H1 (cell line): ENCODE measurements around the gene MVK. TPM values are rescaled to one million over a fixed set of nuclear protein-coding genes. Genes with fewer than 3 reads are reported as not detected.

Source experiments
- CHD2 ChIP-seq: IDR thresholded peaks from 2 replicates; pipeline ENCODE4 v1.6.1; 2012; ENCODE audit warnings: low read length, improper control_type of control experiment
- EGR1 ChIP-seq: IDR thresholded peaks from 2 replicates; pipeline ENCODE4 v1.6.1; 2011; ENCODE audit warnings: low read depth, low read length, borderline replicate concordance
- KDM4A ChIP-seq: IDR thresholded peaks from one replicate; pipeline ENCODE4 v1.7.1; 2012; ENCODE audit warnings: low read depth, mild to moderate bottlenecking, moderate library complexity, low read length, inconsistent platforms; ENCODE audit not compliant: severe bottlenecking
- SP1 ChIP-seq: IDR thresholded peaks from 2 replicates; pipeline ENCODE4 v1.6.1; 2011; ENCODE audit warnings: low read depth, low read length
- TEAD4 ChIP-seq: IDR thresholded peaks from 2 replicates; pipeline ENCODE4 v1.6.1; 2012; ENCODE audit warnings: low read depth, low read length, inconsistent platforms, mixed read lengths
- polyA plus RNA-seq, 7 experiments: library from polyadenylated mRNA; depleted of rRNA in 3 of 7; stranded (reverse) in 5 of 7; unstranded in 2 of 7; fragments of >200 nt in 5 of 7; fragments of 200-250 nt in 2 of 7; gene quantifications; 1 replicate in 5 of 7; 2 replicates in 1 of 7; 4 replicates in 1 of 7; pipeline versions ENCODE4 v1.2.1 to v1.2.3, GENCODE V29; 2011 to 2013; ENCODE audit warnings: missing spikeins in 2 of 7, mixed read lengths in 2 of 7
- total RNA-seq: library from RNA; stranded (reverse); fragmentation: NEBNext Ultra II Directional; extraction: Animal tissue kit (Norgen Biotek cat#: 25700); gene quantifications from 2 replicates; pipeline ENCODE4 v1.2.1, GENCODE V29; 2021
- TF ChIP-seq, protein P1 (sequence below): fragments of 300-600 bp; sonication (generic); IDR thresholded peaks from 2 replicates; pipeline ENCODE4 v1.7.1; 2012; ENCODE audit warnings: low read length, moderate library complexity, mild to moderate bottlenecking, inconsistent platforms; ENCODE audit not compliant: insufficient replicate concordance
- TF ChIP-seq, protein P2 (sequence below), 3 experiments: IDR thresholded peaks; 1 replicate in 2 of 3; 2 replicates in 1 of 3; pipeline versions ENCODE4 v1.5.1 to v1.6.1; 2011; ENCODE audit warnings: low read length in 3 of 3, mild to moderate bottlenecking in 3 of 3, inconsistent platforms in 2 of 3, low read depth in 1 of 3, moderate library complexity in 1 of 3; ENCODE audit not compliant: insufficient read depth in 1 of 3; ENCODE audit errors: control extremely low read depth in 1 of 3
- TF ChIP-seq, protein P3 (sequence below): IDR thresholded peaks from 2 replicates; pipeline ENCODE4 v1.6.1; 2011; ENCODE audit warnings: low read length, improper control_type of control experiment

MVK gene
- total and polyA plus RNA-seq, 2 of the 8 experiments (the other 6 are each of a cell fraction or from before 2014, with no cell fraction given) = 15.7 to 20.9 TPM

DNA sequence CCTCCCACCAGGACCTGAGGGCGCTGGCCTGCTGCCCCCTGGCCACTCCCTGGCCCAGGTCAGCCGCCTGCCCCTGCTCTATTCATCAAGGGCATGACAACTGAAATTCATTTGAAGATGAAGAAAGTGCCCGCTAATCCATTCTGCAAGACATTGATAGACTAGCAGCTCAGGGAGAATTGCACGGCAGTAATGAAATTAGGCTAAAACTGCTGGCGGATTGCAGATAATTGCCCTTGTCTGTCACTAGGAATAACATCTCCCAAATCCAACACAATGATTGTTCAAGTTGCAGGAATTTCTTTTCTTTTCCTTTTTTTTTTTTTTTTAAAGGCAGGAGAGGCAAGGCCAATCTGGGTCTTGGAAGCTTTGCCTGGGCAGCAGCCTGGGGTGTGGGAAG is 44.5 kb downstream of the MVK start (continued):
- TF ChIP-seq, protein P1, sequence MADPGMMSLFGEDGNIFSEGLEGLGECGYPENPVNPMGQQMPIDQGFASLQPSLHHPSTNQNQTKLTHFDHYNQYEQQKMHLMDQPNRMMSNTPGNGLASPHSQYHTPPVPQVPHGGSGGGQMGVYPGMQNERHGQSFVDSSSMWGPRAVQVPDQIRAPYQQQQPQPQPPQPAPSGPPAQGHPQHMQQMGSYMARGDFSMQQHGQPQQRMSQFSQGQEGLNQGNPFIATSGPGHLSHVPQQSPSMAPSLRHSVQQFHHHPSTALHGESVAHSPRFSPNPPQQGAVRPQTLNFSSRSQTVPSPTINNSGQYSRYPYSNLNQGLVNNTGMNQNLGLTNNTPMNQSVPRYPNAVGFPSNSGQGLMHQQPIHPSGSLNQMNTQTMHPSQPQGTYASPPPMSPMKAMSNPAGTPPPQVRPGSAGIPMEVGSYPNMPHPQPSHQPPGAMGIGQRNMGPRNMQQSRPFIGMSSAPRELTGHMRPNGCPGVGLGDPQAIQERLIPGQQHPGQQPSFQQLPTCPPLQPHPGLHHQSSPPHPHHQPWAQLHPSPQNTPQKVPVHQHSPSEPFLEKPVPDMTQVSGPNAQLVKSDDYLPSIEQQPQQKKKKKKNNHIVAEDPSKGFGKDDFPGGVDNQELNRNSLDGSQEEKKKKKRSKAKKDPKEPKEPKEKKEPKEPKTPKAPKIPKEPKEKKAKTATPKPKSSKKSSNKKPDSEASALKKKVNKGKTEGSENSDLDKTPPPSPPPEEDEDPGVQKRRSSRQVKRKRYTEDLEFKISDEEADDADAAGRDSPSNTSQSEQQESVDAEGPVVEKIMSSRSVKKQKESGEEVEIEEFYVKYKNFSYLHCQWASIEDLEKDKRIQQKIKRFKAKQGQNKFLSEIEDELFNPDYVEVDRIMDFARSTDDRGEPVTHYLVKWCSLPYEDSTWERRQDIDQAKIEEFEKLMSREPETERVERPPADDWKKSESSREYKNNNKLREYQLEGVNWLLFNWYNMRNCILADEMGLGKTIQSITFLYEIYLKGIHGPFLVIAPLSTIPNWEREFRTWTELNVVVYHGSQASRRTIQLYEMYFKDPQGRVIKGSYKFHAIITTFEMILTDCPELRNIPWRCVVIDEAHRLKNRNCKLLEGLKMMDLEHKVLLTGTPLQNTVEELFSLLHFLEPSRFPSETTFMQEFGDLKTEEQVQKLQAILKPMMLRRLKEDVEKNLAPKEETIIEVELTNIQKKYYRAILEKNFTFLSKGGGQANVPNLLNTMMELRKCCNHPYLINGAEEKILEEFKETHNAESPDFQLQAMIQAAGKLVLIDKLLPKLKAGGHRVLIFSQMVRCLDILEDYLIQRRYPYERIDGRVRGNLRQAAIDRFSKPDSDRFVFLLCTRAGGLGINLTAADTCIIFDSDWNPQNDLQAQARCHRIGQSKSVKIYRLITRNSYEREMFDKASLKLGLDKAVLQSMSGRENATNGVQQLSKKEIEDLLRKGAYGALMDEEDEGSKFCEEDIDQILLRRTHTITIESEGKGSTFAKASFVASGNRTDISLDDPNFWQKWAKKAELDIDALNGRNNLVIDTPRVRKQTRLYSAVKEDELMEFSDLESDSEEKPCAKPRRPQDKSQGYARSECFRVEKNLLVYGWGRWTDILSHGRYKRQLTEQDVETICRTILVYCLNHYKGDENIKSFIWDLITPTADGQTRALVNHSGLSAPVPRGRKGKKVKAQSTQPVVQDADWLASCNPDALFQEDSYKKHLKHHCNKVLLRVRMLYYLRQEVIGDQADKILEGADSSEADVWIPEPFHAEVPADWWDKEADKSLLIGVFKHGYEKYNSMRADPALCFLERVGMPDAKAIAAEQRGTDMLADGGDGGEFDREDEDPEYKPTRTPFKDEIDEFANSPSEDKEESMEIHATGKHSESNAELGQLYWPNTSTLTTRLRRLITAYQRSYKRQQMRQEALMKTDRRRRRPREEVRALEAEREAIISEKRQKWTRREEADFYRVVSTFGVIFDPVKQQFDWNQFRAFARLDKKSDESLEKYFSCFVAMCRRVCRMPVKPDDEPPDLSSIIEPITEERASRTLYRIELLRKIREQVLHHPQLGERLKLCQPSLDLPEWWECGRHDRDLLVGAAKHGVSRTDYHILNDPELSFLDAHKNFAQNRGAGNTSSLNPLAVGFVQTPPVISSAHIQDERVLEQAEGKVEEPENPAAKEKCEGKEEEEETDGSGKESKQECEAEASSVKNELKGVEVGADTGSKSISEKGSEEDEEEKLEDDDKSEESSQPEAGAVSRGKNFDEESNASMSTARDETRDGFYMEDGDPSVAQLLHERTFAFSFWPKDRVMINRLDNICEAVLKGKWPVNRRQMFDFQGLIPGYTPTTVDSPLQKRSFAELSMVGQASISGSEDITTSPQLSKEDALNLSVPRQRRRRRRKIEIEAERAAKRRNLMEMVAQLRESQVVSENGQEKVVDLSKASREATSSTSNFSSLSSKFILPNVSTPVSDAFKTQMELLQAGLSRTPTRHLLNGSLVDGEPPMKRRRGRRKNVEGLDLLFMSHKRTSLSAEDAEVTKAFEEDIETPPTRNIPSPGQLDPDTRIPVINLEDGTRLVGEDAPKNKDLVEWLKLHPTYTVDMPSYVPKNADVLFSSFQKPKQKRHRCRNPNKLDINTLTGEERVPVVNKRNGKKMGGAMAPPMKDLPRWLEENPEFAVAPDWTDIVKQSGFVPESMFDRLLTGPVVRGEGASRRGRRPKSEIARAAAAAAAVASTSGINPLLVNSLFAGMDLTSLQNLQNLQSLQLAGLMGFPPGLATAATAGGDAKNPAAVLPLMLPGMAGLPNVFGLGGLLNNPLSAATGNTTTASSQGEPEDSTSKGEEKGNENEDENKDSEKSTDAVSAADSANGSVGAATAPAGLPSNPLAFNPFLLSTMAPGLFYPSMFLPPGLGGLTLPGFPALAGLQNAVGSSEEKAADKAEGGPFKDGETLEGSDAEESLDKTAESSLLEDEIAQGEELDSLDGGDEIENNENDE = no peak
- no peak for TF ChIP-seq SP1
- TF ChIP-seq KDM4A = no peak
- TF ChIP-seq EGR1 = no peak
- TF ChIP-seq, protein P2, sequence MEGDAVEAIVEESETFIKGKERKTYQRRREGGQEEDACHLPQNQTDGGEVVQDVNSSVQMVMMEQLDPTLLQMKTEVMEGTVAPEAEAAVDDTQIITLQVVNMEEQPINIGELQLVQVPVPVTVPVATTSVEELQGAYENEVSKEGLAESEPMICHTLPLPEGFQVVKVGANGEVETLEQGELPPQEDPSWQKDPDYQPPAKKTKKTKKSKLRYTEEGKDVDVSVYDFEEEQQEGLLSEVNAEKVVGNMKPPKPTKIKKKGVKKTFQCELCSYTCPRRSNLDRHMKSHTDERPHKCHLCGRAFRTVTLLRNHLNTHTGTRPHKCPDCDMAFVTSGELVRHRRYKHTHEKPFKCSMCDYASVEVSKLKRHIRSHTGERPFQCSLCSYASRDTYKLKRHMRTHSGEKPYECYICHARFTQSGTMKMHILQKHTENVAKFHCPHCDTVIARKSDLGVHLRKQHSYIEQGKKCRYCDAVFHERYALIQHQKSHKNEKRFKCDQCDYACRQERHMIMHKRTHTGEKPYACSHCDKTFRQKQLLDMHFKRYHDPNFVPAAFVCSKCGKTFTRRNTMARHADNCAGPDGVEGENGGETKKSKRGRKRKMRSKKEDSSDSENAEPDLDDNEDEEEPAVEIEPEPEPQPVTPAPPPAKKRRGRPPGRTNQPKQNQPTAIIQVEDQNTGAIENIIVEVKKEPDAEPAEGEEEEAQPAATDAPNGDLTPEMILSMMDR (IDR thresholded peaks at IDR 0.05; ENCODE audit: control extremely low read depth in 1 of 3, insufficient read depth in 1 of 3, low read depth in 1 of 3, low read length in 3 of 3) = no peak
- TF ChIP-seq, protein P3, sequence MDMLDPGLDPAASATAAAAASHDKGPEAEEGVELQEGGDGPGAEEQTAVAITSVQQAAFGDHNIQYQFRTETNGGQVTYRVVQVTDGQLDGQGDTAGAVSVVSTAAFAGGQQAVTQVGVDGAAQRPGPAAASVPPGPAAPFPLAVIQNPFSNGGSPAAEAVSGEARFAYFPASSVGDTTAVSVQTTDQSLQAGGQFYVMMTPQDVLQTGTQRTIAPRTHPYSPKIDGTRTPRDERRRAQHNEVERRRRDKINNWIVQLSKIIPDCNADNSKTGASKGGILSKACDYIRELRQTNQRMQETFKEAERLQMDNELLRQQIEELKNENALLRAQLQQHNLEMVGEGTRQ = no peak
- no peak for TF ChIP-seq CHD2
- TF ChIP-seq TEAD4 = no peak
